Erythroblast (primary cell): ENCODE results near the gene KRT10.

ENCODE experiments used
- GATA1 ChIP-seq: IDR thresholded peaks from 2 replicates; pipeline ENCODE4 v1.6.1; 2011; ENCODE audit warnings: low read depth, mild to moderate bottlenecking, control low read depth, low read length, moderate library complexity
- POLR2A ChIP-seq: IDR thresholded peaks from 2 replicates; pipeline ENCODE4 v1.6.1; 2011; ENCODE audit warnings: mild to moderate bottlenecking, low read length

DNA sequence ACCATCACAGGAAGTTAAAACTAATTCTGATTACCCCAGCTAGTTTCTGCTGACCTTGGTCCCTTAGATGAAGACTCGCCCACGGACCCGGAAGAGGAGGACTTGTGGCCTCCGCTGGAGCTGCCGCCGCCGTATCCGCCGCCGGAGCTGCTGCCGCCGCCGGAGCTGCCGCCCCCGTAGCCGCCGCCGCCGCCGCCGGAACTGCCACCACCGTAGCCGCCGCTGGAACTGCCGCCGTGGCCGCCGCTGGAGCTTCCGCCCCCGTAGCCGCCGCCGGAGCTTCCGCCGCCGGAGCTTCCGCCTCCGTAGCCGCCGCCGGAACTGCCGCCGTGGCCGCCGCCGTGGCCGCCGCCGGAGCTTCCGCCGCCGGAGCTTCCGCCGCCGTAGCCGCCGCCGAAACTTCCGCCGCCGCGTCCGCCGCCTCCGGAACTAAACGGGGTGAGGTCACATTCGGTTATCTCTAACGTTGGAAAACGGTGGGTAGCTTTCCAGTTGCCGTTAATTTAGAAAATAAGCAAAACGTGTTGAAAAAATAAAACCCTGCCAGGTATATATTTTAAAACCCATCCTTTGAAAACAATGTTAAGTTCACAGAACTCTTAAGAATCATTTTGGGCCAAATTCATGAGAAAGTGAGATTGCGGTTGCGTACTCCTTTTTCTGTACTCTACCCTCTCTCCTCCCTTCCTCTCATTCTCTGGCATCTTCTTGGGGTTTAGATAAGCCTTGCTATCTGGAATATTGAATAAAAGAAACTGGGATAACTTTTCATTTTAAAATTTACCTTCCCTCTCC lies 3.5 kb downstream of the KRT10 start:
- peak; percentile 40 for TF ChIP-seq POLR2A
- no peak for TF ChIP-seq GATA1
